Muscle of arm (tissue), 12 donors: ENCODE results near the gene SORCS2. TPM values are rescaled to one million over a fixed set of nuclear protein-coding genes. Genes with fewer than 3 reads are reported as not detected.

Experiments
- DNase-seq: peaks from one replicate; pipeline ENCODE4 v3.0.0-alpha.2; 2013
- polyA plus RNA-seq, 12 donors: library from polyadenylated mRNA; unstranded; fragments of 120-200 nt; gene quantifications; one replicate each; pipeline ENCODE4 v1.2.1, GENCODE V29; 2013; ENCODE audit not compliant: insufficient read length in 12 of 12

Gene SORCS2
- polyA plus RNA-seq, 12 donors, result 5.6 to 18.2 (median 8.3) TPM; not detected in 1

DNA sequence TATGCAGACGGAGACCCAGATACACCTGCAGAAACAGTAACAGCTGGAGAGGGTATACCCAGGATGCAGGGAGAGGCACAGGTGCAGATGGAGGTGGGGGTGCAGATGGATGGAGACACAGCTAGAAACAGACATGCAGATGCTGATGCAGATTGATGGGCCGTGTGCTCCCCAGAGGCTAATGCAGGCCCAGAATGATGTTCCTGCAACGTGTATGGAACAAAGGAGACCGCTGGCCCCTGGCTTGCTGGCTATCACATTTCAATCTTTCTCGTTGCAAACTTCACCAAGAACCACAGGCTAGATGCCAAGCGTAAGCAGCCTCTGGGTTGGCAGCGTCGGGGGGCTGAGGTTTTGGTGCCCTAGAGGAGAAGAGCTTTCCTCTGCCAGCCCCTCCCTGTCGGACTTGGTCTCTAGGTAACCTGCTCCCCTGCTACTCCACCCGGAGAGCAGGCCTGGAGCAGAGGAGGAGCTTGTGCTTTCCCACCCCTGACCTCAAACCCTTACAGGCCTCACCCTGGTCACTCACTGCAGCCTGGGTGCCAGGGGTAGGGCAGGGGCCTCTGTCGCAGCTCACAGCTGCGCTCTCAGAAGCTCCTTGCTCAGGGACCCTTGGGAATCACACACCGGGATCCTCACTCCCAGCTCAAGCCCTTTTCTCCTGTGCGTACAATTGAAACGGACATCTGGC lies 311.4 kb downstream of the SORCS2 start:
- no peak for DNase-seq

DNA sequence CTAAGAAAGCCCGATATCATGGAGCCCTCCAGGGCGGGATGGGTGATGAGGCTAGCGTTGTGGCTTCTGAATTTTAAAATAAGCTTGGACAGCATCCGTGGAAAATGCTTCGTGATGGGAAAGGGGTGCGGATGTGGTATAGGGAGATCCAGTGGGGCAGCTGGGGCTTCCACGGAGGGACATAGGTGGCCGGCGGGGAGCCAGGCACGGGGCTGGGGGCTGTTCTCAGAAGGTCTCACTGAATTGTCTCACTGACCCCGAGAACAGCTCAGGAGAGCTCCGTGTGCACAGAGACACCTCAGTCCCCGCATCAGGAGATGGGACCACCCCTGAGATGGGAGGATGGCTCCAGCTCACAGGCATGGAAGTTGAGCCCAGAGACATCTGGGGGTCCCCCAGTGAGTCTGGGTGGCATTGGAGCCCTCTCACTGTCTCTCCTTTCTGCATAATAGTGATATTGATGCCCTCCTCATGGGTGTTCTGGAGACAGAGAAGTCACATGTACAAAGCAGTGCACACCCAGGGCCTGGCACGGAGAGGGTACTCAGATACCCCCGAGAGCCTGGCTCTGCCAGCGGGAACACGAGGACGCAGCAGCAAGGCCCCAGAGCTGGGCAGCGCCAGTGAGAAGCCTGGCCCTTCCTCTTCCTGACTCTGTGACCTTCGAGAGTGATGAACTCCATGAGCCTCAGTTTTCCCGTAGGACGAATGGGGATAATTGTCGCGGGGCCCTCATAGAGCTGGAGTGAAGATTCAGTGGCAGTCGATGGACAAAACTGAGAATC lies 313.0 kb downstream of the SORCS2 start:
- DNase-seq, result no peak

DNA sequence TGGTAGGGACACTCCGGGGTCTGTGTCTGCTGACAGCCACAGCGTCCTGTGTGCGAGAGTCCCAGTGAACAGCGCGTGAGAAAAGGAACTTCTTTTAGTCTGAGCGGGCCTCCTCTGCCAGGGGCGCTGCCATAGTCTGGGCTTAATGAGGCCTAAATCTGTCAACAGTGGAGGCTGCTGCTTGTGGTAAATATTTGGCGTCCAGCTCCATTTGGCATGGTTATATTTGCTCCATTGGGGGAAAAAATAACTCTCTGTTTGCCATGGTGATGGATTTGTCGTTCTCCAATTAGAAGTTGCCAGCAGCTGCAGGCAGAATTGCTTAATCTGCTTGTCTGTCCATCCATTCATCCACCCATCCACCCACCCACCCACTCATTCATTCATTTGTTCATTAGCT lies 313.8 kb downstream of the SORCS2 start:
- no peak for DNase-seq

DNA sequence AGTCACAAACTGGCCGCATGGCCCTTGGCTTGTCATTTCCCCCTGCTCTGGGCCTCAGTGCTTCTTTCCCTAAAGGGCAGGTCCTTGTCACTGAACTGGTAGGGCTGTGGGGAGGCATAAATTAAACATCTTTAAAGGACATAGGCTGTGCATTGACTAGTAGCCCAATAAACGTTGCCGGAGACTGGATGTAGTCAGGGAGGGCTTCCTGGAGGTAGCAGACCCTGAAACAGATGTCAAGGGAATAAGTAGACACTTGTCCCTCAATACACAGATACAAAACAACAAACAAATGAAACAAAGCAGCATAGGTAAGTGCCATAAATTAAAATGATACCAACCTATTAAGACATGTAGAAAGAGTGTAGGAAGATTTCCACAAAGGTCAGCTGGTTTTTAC lies 314.2 kb downstream of the SORCS2 start:
- DNase-seq, result no peak

DNA sequence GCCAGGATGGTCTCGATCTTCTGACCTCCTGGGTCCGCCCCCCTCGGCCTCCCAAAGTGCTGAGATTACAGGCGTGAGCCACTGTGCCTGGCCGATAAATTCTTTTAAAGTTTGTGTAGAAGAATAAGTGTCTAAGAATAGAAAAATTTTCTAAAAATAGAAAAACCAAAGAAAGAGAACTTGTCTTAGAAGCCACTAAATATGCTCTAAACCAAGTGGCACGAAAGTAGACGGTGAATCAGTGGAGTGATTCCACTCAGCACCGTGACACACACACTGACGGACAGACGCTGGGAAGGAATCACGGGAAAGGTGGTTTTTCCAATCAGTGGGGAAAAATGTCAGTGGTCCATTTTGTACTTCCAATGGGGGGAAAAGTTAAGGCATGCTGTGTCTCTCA lies 315.0 kb downstream of the SORCS2 start:
- no peak for DNase-seq

DNA sequence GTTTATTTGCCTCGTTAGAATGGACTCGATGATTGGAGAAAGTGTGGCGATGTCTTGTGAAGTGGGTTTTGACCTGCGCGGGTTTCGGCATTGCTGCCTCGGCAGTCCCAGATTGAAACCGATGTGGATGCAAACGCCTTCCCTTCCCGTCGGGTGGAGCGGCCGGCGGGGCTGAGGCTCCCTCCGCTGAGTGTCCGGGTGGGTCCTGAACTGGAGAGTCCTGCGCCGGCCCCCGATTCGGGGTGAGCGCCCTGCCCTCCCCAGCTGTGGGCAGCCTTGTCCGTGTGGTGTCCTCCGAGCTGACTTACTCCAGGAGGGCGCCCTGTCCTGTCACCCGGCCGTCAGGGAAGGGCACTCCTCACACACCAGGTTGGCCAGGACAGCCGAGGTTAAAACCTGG lies 317.7 kb downstream of the SORCS2 start:
- no peak for DNase-seq

DNA sequence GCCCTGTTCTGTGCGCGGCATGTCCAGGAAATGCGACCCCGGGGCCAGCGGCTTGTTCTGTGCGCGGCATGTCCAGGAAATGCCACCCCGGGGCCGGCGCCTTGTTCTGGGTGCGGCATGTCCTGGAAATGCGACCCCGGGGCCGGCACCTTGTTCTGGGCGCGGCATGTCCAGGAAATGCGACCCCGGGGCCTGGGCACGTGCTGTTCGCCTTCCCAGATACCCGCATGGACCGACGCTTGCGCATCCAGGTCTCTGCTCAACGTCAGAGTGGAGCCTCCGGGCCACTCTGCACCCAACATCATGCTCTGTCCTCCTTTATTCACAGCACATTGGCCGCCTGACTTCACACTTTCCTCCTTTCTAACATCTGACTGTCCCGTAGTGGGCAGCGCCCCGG lies 318.2 kb downstream of the SORCS2 start:
- DNase-seq, result no peak

DNA sequence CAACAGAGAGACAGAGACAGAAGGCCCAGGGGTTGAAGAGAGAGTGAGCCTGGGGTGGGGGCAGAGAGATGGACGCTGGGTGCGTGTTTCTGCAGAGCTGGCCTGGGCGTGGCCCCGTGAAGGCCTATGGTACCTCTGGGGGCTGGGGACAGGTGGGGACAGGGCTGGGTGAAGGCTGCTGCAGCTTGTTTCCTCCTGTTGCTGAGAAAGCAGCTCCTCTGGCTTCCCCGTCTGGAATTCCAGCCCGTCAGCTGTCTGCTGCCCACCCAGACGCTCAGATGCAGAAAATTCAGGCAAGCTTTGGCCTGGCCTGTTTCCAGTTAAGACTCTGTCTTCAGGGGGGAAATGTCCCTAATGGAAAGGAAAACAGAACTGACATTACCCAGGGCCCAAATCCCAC lies 319.2 kb downstream of the SORCS2 start:
- no peak for DNase-seq

DNA sequence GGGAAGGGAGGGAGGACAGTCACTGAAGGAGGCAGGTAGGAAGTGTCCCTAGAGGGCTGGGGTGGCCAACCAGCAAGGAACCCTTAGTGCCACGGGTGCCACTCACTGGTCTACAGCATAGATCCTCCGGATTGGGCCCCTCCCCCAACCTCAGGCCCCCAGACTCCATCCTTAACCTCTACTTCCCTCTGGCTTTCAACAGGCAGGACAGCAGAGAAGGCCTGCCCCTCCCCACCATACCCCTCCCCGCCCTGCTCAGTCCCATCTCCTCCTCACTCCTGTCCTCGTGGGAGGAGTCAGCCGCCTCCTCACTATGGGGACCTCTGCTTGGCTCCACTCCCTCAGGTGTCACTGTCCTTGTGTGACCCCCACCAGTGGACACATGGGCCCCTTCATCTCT lies 320.1 kb downstream of the SORCS2 start:
- no peak for DNase-seq

DNA sequence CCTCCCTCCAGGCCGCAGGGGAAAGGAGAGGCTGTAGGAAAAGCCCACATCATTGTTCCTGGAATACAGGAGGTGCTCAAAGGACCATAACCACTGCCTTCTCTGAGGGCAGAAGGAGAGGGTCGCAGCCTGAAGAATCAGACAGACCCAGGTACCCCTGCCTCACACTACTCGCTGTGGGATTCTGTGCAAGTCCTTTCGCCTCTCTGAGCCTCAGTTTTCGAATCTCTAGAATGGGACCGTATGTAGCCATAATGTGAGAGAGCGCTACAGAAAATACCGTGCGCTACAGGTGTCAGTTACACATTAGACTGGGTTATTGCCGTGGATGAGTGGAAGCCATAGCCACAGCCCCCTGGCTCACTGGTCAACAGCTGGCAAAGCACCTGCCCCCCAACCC lies 320.6 kb downstream of the SORCS2 start:
- DNase-seq, result no peak

DNA sequence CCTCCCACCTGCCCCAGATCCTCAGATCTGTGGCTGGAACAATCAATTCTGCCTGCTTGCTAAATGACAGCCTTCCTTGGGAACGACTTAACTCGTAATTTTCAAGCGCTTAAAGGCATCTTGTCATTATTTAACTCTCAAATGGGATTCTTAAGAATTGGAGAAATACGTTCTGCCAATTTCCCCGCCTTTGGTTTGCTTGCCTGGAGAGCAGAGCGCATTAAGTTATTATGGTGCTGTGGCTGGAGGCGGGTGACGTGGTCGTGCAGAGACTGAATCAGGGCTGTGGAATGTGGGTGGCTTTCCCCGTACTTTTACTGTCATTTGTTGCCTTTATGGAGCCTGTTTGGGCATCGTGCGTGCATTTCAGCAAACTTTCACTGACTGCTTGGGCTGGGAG lies 321.3 kb downstream of the SORCS2 start:
- no peak for DNase-seq

DNA sequence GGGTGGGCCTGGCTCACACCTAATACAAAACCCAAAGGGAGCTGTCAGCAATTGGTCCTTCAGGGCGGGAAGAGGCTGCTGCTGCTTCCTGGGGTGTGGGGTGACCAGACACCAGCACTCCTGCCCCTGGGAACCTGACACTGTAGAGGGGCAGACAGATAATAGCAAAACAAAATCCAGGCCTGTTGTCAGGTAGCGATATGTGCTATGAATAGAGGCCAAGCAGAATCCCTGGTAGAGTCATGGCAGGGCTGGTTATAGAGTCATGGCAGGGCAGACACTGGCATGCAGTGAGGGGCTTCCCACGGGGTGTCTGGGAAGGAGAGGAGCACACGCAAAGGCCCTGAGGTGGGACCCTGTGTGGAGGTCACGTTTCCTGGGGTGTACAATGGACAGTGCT lies 321.9 kb downstream of the SORCS2 start:
- DNase-seq, result no peak

DNA sequence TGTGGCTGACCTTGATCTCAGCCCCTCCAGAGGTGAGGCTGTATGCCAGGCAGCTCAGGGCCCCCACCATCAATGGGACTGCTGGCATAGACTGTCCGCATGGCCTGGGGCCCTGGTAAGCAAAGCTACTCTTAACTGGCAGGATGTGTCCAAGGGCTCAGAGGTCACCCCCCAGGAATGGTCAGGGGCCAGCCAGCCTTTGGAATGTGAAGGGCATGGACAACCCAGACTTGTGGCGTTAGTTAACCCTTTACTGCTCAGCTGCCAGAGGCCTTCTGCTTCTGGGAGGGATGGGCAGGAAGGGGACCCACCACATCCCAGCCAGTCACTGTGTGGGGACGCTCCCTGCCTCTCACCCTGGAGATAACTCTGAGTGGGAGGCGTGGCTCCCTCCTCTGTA lies 322.5 kb downstream of the SORCS2 start:
- DNase-seq, result no peak

DNA sequence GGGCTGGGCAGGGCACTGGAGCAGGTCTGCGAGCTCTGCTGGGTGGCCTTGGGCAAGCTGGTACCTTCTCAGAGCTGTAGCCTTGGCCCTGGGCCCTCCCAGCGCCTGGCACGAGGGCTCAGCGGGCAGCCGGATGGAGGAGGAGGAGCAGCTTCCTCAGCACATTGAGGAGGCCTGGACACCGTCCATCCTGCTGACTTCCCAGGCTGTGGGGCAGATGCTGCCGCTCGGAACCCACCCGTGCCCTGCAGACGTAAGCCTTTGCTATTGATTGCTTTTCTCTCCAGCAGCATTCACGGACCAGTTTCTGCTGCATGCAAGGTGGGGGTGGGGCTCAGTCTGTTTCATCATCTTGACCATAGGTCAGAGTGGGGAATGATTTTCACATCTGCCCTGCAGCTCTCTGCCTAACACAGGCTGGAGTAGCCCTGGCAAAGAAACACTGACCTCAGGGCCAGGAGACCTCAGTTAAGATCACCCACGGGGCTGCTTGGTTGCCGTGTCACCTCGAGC lies 323.1 kb downstream of the SORCS2 start:
- no peak for DNase-seq

DNA sequence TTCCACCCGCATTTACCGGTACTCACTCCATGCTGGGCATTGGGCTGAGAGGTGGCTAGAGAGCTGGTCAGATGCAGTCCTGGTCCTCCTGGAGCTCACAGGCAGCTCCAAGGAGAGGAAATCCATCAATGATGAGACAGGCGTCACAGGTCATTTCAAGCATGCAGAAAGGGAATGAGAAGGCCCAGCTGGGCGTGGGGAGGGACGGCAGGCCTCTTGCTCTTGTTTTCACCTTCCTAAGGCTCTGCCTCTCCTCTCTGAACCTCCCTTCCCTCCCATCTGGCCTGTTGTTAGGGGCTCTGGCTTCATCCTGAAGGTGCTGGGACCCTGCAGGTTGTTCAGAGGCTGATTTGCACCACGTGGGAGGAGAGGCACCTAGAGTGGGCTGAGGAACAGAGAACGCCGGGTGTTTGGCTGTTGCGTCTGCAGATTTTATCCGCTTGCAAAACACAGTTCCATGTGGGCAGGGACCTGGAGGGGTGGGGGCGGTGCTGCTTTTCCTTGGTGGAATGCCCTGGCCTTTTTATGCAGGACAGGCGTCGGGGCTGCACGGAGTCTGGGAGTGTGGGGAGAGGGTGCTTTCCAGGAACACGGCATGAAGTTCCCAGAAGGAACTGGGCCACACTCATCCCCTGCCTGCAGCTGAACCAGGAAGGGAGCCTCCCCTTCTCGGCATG lies 323.9 kb downstream of the SORCS2 start:
- DNase-seq, result no peak

DNA sequence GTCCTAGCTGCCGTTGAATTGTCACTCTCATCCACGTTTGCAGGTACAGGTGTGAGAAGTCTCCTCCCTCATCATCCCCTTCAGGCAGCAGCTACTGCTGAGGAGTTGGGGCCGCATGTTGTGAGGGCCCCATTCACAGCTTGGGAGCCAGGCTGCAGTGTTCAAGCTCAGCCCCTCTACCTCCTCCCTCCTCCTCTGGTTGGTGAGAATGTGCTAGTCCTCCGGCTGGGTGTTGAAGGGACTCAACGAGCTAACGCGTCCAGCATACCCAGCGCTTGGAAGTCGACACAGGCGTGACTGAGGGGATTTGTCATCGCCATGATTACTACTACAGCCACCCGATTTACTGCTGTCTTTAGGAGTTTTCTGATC lies 324.4 kb downstream of the SORCS2 start:
- no peak for DNase-seq

DNA sequence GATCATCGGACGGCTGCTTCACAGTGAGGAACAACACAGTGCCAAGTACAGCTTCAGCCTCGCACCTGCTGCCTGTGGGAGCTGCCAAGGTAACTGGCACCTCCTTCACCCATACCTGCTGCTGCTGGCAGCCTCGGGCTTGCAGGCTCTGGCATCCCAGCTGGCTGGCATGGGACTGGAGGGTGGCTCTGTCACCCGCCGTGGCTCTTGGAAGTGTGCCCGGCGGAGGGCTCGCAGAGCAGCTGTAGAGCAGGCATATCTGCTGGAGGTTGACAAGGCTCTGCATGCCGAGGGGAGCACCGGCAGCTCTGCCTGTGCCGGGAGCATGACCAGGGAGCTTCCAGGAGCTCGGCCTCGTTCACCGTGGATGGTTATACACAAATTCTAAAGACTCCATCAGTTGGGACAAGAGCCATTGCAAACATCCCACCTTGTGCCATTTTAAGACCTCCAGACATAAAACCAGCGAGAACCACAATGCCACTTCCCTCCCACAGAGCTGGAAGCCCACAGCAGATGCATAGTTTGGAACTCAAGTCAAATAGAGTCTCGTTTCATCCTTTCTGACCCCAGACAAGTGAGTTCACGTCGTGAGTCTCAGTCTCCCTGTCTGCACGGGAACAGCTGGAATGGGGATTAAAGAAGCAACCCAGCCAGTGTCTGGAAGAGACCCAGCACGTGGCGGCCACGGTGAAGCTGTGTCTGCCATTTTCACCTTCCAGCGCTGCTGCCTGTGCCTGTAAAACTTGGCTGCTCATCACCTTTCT lies 326.7 kb downstream of the SORCS2 start:
- no peak for DNase-seq

DNA sequence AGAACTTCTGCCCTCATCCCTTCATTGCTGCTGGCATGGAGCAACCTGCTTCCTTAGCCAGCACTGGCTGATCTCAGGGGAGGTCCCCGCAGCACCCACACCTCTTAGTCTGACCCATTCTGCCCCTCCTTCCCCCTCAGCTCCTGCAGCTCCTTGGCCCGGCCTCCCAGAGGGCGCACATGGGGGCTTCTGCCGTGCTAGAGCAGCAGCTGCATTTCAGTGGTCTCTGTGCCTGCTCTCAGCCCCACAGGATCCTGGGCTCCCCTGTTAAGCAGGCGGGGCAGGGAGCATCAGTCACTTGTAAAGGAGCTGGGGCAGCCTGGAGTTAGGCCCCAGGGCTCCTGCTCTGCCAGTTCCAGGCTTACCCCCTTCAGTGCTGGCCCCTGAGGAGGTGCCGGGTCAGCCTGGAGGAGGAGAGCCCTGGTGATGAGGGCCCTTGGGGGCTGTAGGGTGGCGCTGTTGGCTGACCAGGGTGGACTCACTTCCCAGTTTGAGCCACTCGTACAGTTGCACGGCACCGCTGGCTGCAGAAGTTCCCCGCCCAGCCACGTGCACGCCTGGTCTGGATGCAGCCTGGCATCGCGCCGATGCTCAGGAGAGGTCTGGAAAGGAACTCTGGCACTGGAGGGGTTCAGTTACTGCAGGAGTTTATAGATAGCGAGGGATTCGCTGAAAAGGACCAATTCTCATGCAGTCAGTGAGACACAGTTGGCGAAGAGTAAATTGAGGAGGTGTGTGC lies 327.5 kb downstream of the SORCS2 start:
- no peak for DNase-seq

DNA sequence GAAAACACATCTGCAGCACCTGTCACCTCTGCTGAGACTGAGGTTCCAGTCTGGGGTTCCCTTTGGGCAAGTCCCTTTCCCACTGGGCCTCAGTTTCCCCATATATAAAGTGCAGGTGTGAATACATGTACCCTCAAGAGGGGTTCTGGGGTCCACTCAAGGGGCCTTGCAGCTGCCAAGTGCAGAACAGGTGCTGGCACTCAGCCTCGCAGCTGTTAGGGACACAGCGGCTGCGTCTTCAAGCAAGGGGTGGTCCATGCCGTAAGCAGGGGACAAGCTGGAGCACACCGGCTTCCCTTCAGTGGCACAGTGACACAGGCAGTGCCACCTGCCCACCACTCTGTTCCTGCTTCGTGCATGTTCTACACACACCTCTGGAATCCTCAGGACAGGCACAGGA lies 329.3 kb downstream of the SORCS2 start:
- DNase-seq, result no peak

DNA sequence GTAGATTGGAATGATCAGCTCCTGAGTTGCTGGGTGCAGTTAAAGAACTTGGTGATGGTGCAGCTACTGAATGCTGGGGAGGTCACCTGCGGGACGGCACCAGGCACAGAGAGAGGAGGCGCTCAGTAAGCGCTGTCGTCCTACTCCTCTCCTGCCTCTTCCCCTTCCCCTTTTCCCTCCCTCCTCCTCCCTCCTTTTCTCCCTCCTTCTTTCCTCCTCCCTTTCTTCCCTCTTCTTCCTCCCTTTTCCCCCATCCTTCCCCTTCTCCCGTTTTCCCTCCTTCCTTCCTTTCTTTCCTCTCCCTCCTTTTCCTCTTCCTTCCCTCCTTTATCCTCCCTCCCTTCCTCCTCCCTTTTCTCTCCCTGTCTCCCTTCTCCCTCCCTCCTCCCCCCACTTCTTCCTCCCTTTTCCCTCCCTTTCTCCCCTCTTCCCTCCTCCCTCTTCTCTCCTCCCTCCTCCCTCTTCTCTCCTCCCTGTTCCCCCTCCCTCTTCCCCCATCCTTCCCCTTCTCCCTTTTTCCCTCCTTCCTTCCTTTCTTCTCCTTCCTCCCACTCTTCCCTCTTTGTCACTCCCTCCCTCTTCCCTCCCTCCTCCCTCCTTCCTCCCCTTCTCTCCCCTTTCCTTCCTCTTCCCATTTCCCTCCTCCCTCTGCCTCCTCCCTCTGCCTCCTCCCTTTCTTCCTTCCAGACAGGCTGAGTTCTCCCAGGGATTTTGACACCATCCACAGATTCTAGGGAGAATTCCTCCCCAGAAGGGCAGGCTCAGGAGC lies 330.3 kb downstream of the SORCS2 start:
- DNase-seq, result no peak

DNA sequence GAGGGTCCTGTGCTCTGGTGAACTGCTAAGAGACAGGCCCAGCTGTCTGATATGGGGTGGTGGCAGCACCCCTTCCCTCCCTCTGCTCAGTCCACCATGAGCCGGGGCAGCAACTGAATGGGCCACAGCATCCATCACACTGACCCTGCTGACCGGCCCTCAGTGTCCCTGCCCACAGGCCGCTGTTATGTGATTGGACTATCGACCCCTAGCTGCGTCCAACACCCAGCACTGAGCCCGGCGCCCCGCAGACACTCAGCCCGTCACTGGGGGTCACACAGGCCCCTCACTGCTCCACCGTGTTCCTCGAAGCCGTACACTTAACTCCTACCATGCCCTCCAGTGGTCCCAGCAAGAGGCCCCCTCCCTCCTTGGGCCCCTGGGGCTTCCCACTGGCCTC lies 331.2 kb downstream of the SORCS2 start:
- no peak for DNase-seq
